ENCODE results near the gene ILRUN.

DNA sequence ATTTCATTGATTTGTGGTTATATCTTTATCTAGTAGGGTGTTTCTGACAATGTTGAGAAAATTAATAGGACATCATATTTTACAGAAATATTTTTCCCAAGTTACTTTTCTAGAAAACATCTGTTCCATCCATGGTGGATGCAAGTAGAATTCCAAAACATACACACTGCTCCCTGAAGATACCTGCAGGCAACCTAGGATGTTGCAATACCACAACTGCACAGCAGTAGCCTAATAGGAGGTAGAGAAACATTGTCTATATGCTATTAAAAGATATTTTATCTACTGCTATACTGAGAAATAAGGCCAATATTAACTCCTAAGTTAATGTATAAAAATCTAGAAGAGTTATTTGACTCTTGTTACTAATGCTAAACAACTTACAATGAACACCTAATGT, 6.8 kb downstream of the ILRUN start:
- TF ChIP-seq, protein P1, sequence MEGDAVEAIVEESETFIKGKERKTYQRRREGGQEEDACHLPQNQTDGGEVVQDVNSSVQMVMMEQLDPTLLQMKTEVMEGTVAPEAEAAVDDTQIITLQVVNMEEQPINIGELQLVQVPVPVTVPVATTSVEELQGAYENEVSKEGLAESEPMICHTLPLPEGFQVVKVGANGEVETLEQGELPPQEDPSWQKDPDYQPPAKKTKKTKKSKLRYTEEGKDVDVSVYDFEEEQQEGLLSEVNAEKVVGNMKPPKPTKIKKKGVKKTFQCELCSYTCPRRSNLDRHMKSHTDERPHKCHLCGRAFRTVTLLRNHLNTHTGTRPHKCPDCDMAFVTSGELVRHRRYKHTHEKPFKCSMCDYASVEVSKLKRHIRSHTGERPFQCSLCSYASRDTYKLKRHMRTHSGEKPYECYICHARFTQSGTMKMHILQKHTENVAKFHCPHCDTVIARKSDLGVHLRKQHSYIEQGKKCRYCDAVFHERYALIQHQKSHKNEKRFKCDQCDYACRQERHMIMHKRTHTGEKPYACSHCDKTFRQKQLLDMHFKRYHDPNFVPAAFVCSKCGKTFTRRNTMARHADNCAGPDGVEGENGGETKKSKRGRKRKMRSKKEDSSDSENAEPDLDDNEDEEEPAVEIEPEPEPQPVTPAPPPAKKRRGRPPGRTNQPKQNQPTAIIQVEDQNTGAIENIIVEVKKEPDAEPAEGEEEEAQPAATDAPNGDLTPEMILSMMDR (IDR thresholded peaks at IDR 0.05), result no peak
- TF ChIP-seq POLR2A (IDR thresholded peaks at IDR 0.05), result no peak

Measured in testis (tissue), 2 donors.